HCT116 (cell line): Measurements from ENCODE around the gene ERMN.

Source experiments
- CEBPB ChIP-seq: IDR thresholded peaks from 2 replicates; pipeline ENCODE4 v1.6.1; 2012; ENCODE audit warnings: low read depth
- EZH2 ChIP-seq: fragments of 200-600 bp; sonication (generic); IDR thresholded peaks from 2 replicates; pipeline ENCODE4 v1.6.1; 2017; ENCODE audit warnings: antibody characterized with exemption, mixed run types
- MAX ChIP-seq: IDR thresholded peaks from 2 replicates; pipeline ENCODE4 v1.6.1; 2012
- POLR2AphosphoS5 ChIP-seq: IDR thresholded peaks from 2 replicates; pipeline ENCODE4 v1.6.1; 2011; ENCODE audit warnings: mild to moderate bottlenecking, low read depth, low read length, moderate library complexity
- YY1 ChIP-seq: IDR thresholded peaks from 2 replicates; pipeline ENCODE4 v1.6.1; 2011; ENCODE audit warnings: low read length, low read depth, moderate library complexity, mild to moderate bottlenecking; ENCODE audit not compliant: insufficient replicate concordance; ENCODE audit errors: extremely low read depth
- TF ChIP-seq, protein P1 (sequence below), 3 experiments: fragments of 200-600 bp in 1 of 3; sonication (generic) in 1 of 3; IDR thresholded peaks in 2 of 3; conservative IDR thresholded peaks in 1 of 3; 2 replicates each; pipeline ENCODE4 v1.5.1; 2012 to 2017; ENCODE audit warnings: low read depth in 2 of 3, low read length in 2 of 3, antibody characterized with exemption in 1 of 3, borderline replicate concordance in 1 of 3, control low read depth in 1 of 3, mild to moderate bottlenecking in 1 of 3, mixed read lengths in 1 of 3, mixed run types in 1 of 3, moderate library complexity in 1 of 3; ENCODE audit not compliant: insufficient read depth in 1 of 3

GRCh38 chr2:157355618-157356017 is 30.0 kb upstream of the ERMN start:
- TF ChIP-seq EZH2 (no peak), CEBPB (no peak), POLR2AphosphoS5 (no peak), MAX (no peak), YY1 (no peak)
- TF ChIP-seq, protein P1, sequence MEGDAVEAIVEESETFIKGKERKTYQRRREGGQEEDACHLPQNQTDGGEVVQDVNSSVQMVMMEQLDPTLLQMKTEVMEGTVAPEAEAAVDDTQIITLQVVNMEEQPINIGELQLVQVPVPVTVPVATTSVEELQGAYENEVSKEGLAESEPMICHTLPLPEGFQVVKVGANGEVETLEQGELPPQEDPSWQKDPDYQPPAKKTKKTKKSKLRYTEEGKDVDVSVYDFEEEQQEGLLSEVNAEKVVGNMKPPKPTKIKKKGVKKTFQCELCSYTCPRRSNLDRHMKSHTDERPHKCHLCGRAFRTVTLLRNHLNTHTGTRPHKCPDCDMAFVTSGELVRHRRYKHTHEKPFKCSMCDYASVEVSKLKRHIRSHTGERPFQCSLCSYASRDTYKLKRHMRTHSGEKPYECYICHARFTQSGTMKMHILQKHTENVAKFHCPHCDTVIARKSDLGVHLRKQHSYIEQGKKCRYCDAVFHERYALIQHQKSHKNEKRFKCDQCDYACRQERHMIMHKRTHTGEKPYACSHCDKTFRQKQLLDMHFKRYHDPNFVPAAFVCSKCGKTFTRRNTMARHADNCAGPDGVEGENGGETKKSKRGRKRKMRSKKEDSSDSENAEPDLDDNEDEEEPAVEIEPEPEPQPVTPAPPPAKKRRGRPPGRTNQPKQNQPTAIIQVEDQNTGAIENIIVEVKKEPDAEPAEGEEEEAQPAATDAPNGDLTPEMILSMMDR (IDR thresholded peaks at IDR 0.05 in 2 of 3, conservative IDR thresholded peaks at IDR 0.05 in 1 of 3; ENCODE audit: borderline replicate concordance in 1 of 3, insufficient read depth in 1 of 3, low read depth in 2 of 3, low read length in 2 of 3), result no peak
